IPS DF 6.9 (cell line): ENCODE measurements around the gene CHD8.

Experiments
- DNase-seq: peaks from one replicate; pipeline ENCODE4 v3.0.0-alpha.2; 2013; ENCODE audit warnings: low read depth, low spot score
- H3K27ac ChIP-seq: one replicate; pipeline ENCODE4 v1.5.1; 2013; ENCODE audit warnings: low read length, control low read depth
- H3K27me3 ChIP-seq: 2 replicates; pipeline ENCODE4 v1.6.1; 2013; ENCODE audit warnings: mild to moderate bottlenecking, low read length; ENCODE audit not compliant: control insufficient read depth, insufficient read depth
- H3K36me3 ChIP-seq: 2 replicates; pipeline ENCODE4 v1.6.1; 2013; ENCODE audit warnings: low read length; ENCODE audit not compliant: control insufficient read depth, insufficient read depth
- H3K4me1 ChIP-seq: 2 replicates; pipeline ENCODE4 v1.6.1; 2013; ENCODE audit warnings: low read length; ENCODE audit not compliant: control insufficient read depth, insufficient read depth
- H3K4me3 ChIP-seq: 2 replicates; pipeline ENCODE4 v1.5.1; 2013; ENCODE audit warnings: mild to moderate bottlenecking, low read length
- H3K9me3 ChIP-seq: 2 replicates; pipeline ENCODE4 v1.6.1; 2013; ENCODE audit warnings: low read length, inconsistent platforms; ENCODE audit not compliant: control insufficient read depth, insufficient read depth
- WGBS: extraction: QIAGEN DNeasy Blood & Tissue Kit; methylation state at CpG from one replicate; pipeline ENCODE4 v1.1.7; 2013; ENCODE audit warnings: mixed read lengths, missing lambda C conversion rate; ENCODE audit not compliant: insufficient read length, insufficient coverage; 5-methylcytosine and 5-hydroxymethylcytosine counted together

The CHD8 gene

GRCh38 chr14:21369949-21370679, 85.8 kb downstream of the CHD8 start:
- Histone ChIP-seq H3K9me3 (no peaks in the 10 kb centered on the region), H3K27me3 (no peaks in the 10 kb centered on the region; the same call in 1 of the 2 replicates), H3K4me1 (no peaks in the 10 kb centered on the region), H3K36me3 (peaks cover 21% of the 10 kb centered on the region; the same call in 1 of the 2 replicates), H3K4me3 (no peak overlapping the region), H3K27ac (no peak overlapping the region)
- no peak for DNase-seq
- WGBS, result no CpG with 5 or more reads among the region's 4 CpGs

GRCh38 chr14:21367582-21368144, 88.3 kb downstream of the CHD8 start:
- no CpG with 5 or more reads among the region's 6 CpGs for WGBS

DNA sequence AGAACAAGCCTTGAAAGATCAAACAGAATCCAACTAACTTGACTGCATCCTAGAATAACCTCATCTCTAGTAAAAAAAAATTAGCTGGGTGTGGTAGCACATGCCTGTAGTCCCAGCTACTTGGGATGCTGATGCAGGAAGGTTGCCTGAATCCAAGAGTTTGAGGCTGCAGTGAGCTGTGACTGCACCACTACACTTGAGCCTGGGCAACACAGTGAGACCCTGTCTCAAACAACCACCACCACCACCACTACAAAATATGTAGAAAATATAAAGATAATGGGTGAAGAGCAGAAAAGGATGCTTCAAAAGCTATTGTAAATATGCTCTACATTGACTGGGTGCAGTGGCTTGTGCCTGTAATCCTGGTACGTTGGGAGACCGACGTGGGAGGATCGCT, 99.4 kb downstream of the CHD8 start:
- no peak overlapping the region for H3K4me3 ChIP-seq
- whole genome bisulfite sequencing, result no CpG with 5 or more reads among the region's 4 CpGs
- DNase-seq, result no peak

More at GRCh38 chr14:21367582-21368144, 88.3 kb downstream of the CHD8 start:
- Histone ChIP-seq H3K36me3 (peaks cover 40% of the 10 kb centered on the region; the same call in 1 of the 2 replicates), H3K4me3 (no peak overlapping the region), H3K27ac (no peak overlapping the region), H3K4me1 (no peaks in the 10 kb centered on the region), H3K27me3 (no peaks in the 10 kb centered on the region; the same call in 1 of the 2 replicates), H3K9me3 (no peaks in the 10 kb centered on the region)
- no peak for DNase-seq

DNA sequence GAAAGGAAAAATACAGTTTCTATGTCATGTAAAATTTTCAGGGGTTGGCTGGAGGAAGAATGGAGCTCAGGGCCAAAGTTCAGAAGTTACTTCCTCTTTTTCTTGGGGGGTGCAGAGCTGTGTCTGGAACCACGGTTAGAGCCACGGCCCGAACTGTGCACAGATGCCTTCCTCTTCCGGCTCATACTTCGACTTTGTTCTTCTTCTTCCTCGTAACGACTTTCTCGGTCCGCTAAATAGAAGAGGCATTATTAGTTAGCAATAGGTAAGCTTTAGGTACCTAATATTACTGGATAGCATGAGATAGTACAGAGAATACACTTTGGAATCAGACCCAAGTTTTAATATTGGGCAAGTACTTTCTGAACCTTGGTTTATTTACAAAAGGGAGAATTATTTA, 103.3 kb downstream of the CHD8 start:
- Histone ChIP-seq H3K36me3 (peaks cover 28% of the 10 kb centered on the region; the same call in 1 of the 2 replicates), H3K4me1 (no peaks in the 10 kb centered on the region), H3K4me3 (no peak overlapping the region), H3K9me3 (no peaks in the 10 kb centered on the region), H3K27ac (no peak overlapping the region), H3K27me3 (no peaks in the 10 kb centered on the region)
- no peak for DNase-seq
- no CpG with 5 or more reads among the region's 9 CpGs for WGBS

More for the DNA sequence above, 99.4 kb downstream of the CHD8 start:
- H3K27me3 ChIP-seq, result no peaks in the 10 kb centered on the region
- H3K36me3 ChIP-seq, result peaks cover 48% of the 10 kb centered on the region; the same call in 1 of the 2 replicates
- H3K4me1 ChIP-seq, result no peaks in the 10 kb centered on the region
- H3K27ac ChIP-seq, result no peak overlapping the region
- H3K9me3 ChIP-seq, result no peaks in the 10 kb centered on the region

GRCh38 chr14:21350539-21350938, 105.4 kb downstream of the CHD8 start:
- WGBS, result no CpG with 5 or more reads among the region's 3 CpGs
- Histone ChIP-seq H3K36me3 (peaks cover 21% of the 10 kb centered on the region; the same call in 1 of the 2 replicates), H3K9me3 (no peaks in the 10 kb centered on the region), H3K4me1 (no peaks in the 10 kb centered on the region), H3K4me3 (no peak overlapping the region), H3K27me3 (no peaks in the 10 kb centered on the region), H3K27ac (no peak overlapping the region)
- DNase-seq, result no peak

DNA sequence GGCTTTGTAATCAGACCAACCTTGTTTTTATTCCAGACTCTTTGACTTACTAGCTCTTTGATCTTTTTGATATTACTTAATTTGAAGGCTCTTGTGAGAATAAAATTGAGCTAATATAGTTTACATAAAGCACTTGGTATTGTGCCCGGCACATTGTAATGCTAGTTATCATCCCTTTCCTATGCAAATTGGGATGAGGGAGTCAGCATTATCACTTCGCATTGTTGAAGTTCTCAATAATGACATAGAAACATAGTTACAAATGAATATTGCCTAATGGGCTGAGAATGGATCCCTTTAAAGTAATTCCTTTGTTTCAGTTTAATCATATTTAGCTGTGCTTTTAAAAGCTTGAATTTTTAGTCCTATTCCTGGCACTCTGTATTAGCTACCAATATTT, 108.7 kb downstream of the CHD8 start:
- no peaks in the 10 kb centered on the region for H3K27me3 ChIP-seq
- H3K9me3 ChIP-seq, result no peaks in the 10 kb centered on the region
- WGBS, result no CpG with 5 or more reads among the region's 2 CpGs
- H3K4me1 ChIP-seq, result no peaks in the 10 kb centered on the region
- no peak overlapping the region for H3K4me3 ChIP-seq
- DNase-seq, result no peak
- no peak overlapping the region for H3K27ac ChIP-seq
- peaks cover 4% of the 10 kb centered on the region; the same call in 1 of the 2 replicates for H3K36me3 ChIP-seq

DNA sequence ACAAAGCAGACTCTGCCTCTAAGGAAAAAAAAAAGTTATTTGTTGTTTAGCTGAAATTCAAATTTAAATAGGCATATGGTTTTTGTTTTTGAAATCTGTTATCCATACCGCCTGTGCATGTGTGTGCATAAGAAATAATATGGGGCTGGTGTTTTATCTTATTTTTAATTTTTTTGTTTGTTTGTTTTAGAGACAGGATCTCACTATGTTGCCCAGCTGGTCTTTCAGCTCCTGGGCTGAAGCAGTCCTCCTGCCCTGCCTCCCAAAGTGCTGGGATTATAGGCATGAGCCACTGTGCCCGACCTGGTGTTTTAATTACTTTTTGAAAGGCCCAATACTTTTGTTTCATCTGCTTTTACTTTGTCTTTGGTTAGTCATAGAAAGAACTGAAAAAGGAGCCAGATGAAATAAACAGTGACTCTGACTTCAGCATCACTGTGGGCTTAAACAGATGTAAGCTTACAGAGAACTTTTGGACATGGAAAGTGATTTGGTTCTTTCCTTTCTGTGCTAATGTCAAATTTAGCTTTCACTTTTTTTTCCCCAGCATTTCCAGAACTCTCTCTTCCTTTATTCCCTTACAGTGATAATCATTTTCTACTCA, 109.3 kb downstream of the CHD8 start:
- H3K27ac ChIP-seq, result no peak overlapping the region
- H3K9me3 ChIP-seq, result no peaks in the 10 kb centered on the region
- H3K36me3 ChIP-seq, result no peaks in the 10 kb centered on the region
- WGBS, result no CpG with 5 or more reads among the region's 2 CpGs
- no peak for DNase-seq
- H3K4me1 ChIP-seq, result no peaks in the 10 kb centered on the region
- H3K27me3 ChIP-seq, result no peaks in the 10 kb centered on the region
- no peak overlapping the region for H3K4me3 ChIP-seq

DNA sequence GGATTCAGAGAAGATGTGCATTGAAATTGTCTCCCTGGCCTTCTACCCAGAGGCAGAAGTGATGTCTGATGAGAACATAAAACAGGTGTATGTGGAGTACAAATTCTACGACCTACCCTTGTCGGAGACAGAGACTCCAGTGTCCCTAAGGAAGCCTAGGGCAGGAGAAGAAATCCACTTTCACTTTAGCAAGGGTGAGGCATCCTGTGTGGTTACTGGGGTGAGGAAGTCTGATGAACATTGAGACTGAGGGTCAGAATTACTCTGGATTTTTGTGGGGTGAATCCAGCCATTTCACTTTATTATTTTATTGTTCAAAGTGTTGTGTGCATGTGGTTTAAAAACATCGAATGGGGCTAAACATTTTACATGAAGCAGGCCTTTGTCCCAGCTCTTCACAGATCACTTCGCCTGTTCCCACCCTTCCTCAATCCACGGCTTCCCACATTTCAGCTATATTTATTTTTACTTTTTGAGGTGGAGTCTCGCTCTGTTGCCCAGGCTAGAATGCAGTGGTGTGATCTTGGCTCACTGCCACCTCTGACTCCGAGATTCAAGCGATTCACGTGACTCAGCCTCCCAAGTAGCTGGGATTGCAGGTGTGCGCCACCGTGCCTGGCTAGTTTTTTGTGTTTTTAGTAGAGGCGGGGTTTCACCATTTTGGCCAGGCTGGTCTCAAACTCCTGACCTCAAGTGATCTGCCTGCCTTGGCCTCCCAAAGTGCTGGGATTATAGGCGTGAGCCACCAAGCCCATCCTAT, 112.7 kb downstream of the CHD8 start:
- Histone ChIP-seq H3K27ac (no peak overlapping the region), H3K9me3 (no peaks in the 10 kb centered on the region), H3K4me3 (no peak overlapping the region), H3K27me3 (no peaks in the 10 kb centered on the region), H3K4me1 (no peaks in the 10 kb centered on the region), H3K36me3 (no peaks in the 10 kb centered on the region)
- DNase-seq, result no peak
- no CpG with 5 or more reads among the region's 13 CpGs for WGBS
